Pancreas (tissue), 10 donors: Measurements from ENCODE around the gene COL5A1. TPM values are rescaled to one million over a fixed set of nuclear protein-coding genes. Genes with fewer than 3 reads are reported as not detected.

Experiments
- ATAC-seq, 4 donors: fragments of 200-7000 bp; cut with Tn5 transposase; one replicate each; pipeline versions ENCODE4 v1.8.0 to v1.9.1; 2020; ENCODE audit warnings: mild to moderate bottlenecking in 4 of 4, moderate library complexity in 4 of 4
- DNase-seq, 6 donors: peaks; one replicate each; pipeline ENCODE4 v3.0.0-alpha.2; 2020
- FAIRE-seq: peaks from 2 replicates; lab custom pipeline; 2012; peaks lifted over from hg19 to GRCh38; lab: Jason Lieb, UNC
- H3K27ac ChIP-seq, 4 donors: fragments of 200-600 bp; sonication (generic); 1 replicate in 3 of 4; 2 replicates in 1 of 4; pipeline versions ENCODE4 v1.5.0 to v1.8.0; 2020
- H3K27me3 ChIP-seq, 4 donors: fragments of 200-600 bp; one replicate each; pipeline ENCODE4 v1.8.0; 2021
- H3K36me3 ChIP-seq, 3 donors: fragments of 200-600 bp; sonication (generic) in 1 of 3; one replicate each; pipeline versions ENCODE4 v1.5.0 to v1.8.0; 2020 to 2021
- H3K4me1 ChIP-seq, 3 donors: fragments of 200-600 bp; one replicate each; pipeline ENCODE4 v1.8.0; 2021
- H3K4me3 ChIP-seq, 4 donors: fragments of 200-600 bp; sonication (generic) in 2 of 4; one replicate each; pipeline versions ENCODE4 v1.5.0 to v1.8.0; 2020 to 2021
- H3K9me3 ChIP-seq, 4 donors: fragments of 200-600 bp; one replicate each; pipeline ENCODE4 v1.8.0; 2021
- WGBS, 2 donors: extraction: QIAGEN DNeasy Blood & Tissue Kit; methylation state at CpG; one replicate each; pipeline ENCODE4 v1.1.7; 2013; 5-methylcytosine and 5-hydroxymethylcytosine counted together
- intact Hi-C, 3 donors: fragments of 100-400 bp; cut with DNase I; formaldehyde crosslinking; loops; one replicate each; pipeline versions ENCODE4 v1.11.1 to v1.14.2; 2022
- polyA plus RNA-seq, 2 donors: library from polyadenylated mRNA; stranded (reverse); fragments of 200-250 nt; gene quantifications; one replicate each; pipeline ENCODE4 v1.2.3, GENCODE V29; 2013
- total RNA-seq, 6 donors: library from RNA; stranded (reverse); fragmentation: NEBNext Ultra II Directional in 4 of 6; extraction: Animal tissue kit (Norgen Biotek cat#: 25700) in 4 of 6; gene quantifications; one replicate each; pipeline versions ENCODE4 v1.2.1 to v1.2.4, GENCODE V29; 2021 to 2023
- TF ChIP-seq, protein P1 (sequence below), 4 donors: fragments of 200-600 bp; sonication (generic) in 3 of 4; IDR thresholded peaks; one replicate each; pipeline versions ENCODE4 v1.5.0 to v1.8.0; 2021; ENCODE audit warnings: antibody characterized with exemption in 4 of 4
- donor health status: healthy with polysubstance abuse.
- donor health status: DM: no; HTN: no; CAD: no; lungs with moderate emphysema.
- donor health status: DM: no; HTN: no; CAD: no.
- donor health status: control.
- donor health status: control.
- donor health status: Bipolar disorder and iron deficiency.
- donor health status: DM: yes; HTN: yes; CAD: no.
- donor health status: DM: no; HTN: no; CAD: no.
- donor health status: DM: no; HTN: no; CAD: no.
- donor health status: DM: yes; HTN: yes; CAD: no.

The COL5A1 gene
- total and polyA plus RNA-seq, 8 donors: 1.2 to 62.8 (median 3.5) TPM

DNA sequence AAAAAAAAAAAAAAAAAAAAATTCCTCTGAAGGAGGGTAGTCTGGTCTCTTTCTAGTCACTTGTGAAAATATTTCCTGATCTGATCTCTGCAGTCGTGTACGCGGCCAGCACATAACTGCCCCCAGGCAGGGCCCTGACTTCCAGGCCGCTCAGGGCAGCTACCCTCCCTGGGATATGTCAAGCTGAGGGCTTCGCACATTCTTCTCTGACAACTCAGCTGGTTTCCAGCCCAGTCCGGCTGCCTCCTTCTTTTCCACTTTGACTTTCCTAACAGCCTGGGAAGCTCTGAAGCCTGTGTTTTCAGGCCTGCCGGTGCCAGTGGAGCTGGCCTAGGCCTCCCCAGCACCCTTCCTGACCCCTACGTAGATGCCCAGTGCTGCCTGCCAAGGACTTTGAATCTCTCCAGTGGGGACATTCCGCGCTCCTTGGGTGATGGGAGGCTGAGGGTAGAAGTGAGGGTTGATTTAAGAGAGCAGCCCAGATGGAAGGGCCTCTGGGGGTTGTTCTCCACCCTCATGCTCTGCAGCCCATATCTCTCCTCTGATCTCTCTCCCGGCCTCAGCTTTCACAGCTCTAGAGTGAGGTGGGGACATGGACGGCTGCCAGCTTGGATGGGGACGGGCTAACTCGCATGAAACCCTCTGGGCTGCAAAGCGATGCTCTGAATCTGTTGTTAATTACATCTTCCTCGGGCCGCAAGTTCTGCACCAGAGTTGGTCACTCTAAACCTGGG, 20.7 kb downstream of the COL5A1 start:
- no peaks in the 10 kb centered on the region for H3K27me3 ChIP-seq
- no peaks in the 10 kb centered on the region for H3K9me3 ChIP-seq
- TF ChIP-seq, protein P1, sequence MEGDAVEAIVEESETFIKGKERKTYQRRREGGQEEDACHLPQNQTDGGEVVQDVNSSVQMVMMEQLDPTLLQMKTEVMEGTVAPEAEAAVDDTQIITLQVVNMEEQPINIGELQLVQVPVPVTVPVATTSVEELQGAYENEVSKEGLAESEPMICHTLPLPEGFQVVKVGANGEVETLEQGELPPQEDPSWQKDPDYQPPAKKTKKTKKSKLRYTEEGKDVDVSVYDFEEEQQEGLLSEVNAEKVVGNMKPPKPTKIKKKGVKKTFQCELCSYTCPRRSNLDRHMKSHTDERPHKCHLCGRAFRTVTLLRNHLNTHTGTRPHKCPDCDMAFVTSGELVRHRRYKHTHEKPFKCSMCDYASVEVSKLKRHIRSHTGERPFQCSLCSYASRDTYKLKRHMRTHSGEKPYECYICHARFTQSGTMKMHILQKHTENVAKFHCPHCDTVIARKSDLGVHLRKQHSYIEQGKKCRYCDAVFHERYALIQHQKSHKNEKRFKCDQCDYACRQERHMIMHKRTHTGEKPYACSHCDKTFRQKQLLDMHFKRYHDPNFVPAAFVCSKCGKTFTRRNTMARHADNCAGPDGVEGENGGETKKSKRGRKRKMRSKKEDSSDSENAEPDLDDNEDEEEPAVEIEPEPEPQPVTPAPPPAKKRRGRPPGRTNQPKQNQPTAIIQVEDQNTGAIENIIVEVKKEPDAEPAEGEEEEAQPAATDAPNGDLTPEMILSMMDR (IDR thresholded peaks at IDR 0.05): no peak
- H3K4me1 ChIP-seq: no peaks in the 10 kb centered on the region
- FAIRE-seq (no peak), ATAC-seq (peak in 3 of 4 donors; percentile 45 to 60 (median 50)), DNase-seq (peak in 1 of 6 donors; percentile 36)
- intact Hi-C loops: no loop called here
- WGBS, 2 donors: 65 to 74% methylated on average over 17 of the region's 17 CpGs
- H3K4me3 ChIP-seq: no peak overlapping the region
- H3K36me3 ChIP-seq: no peaks in the 10 kb centered on the region
- no peak overlapping the region for H3K27ac ChIP-seq

DNA sequence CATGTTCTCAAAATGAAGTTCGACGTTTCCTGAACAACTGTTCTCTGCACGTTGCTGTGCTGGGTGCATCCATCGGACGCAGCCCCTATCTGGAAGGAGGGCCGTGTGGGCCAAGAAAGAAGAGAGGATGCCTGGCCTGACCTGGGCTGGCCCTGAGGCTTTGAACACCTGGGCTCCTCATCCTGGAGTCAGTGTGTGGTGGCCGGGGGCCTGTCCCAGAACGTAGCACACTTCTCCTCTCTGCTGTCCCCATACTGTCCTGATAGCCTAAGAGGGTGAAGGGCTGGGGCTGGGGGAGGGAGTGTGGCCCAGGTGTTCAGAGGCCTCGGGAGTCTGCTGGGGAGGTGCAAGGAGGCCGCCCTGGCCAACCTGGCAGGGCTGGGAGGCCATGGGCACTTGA, 21.5 kb downstream of the COL5A1 start:
- intact Hi-C loops: no loop called here
- Histone ChIP-seq H3K4me3 (no peak overlapping the region), H3K27me3 (no peaks in the 10 kb centered on the region), H3K27ac (no peak overlapping the region), H3K9me3 (no peaks in the 10 kb centered on the region), H3K36me3 (no peaks in the 10 kb centered on the region), H3K4me1 (no peaks in the 10 kb centered on the region)
- FAIRE-seq (no peak), DNase-seq (peak in 1 of 6 donors; percentile 34), ATAC-seq (no peak)
- TF ChIP-seq, protein P1 (IDR thresholded peaks at IDR 0.05): no peak
- 64 to 72% methylated on average over 10 of the region's 10 CpGs for WGBS, 2 donors

DNA sequence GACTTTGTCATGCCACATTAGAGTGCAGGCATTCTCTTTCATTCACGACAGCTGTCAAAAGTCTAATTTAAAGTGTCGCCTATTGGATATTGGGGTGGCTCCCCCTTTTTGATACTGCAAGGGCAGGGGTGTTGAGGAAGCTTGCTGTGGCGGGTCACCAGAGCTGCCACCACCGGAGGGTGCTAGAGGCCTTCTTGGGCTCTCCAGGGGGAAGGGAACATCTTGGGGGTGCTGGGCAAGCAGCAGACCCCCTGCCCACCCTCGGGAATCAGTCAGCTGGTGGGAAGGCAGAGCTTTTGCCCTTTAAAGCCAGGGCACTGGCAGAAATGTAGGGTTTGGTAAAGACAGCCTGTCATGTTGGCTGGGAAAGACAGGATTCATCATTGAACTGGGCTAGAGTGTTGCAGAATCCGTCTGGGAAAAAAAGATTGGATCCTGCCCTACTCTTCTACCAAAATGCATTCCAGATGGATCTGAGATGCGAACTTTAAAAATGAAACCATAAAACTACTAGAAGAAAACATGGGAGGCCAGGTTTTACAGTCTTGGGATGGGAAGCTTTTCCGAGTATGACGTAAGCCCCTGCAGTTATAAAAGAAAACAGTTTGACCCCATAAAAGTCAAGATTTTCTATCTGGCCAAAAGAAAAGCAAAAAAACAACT, 22.3 kb downstream of the COL5A1 start:
- intact Hi-C loops: no loop called here
- H3K9me3 ChIP-seq: no peaks in the 10 kb centered on the region
- DNase-seq (peak in 1 of 6 donors; percentile 6), ATAC-seq (no peak), FAIRE-seq (no peak)
- no peak overlapping the region for H3K4me3 ChIP-seq
- no peaks in the 10 kb centered on the region for H3K36me3 ChIP-seq
- no peaks in the 10 kb centered on the region for H3K27me3 ChIP-seq
- no peak overlapping the region for H3K27ac ChIP-seq
- H3K4me1 ChIP-seq: no peaks in the 10 kb centered on the region
- TF ChIP-seq, protein P1 (IDR thresholded peaks at IDR 0.05): no peak
- WGBS, 2 donors: 65 to 82% methylated on average over 9 of the region's 9 CpGs

DNA sequence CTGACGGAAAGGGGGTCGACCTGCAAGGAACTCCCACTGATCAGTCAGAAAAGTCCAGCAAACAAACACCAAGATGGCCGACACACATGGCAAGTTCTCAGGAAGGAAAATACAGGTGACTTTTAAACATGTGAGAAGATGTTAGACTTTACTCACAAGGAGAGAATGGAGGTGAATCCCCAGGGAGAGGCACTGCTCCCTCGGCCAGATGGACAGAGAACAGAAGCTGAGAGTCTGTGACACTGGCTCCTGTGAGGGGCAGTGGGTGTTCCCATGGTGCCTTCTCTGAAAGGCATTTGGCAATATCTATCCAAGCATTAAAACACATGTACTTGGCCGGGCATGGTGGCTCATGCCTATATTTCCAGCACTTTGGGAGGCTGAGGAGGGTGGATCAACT, 22.8 kb downstream of the COL5A1 start:
- 56 to 68% methylated on average over 5 of the region's 5 CpGs for WGBS, 2 donors
- TF ChIP-seq, protein P1 (IDR thresholded peaks at IDR 0.05): no peak
- no peak for ATAC-seq
- Histone ChIP-seq H3K27ac (no peak overlapping the region), H3K27me3 (no peaks in the 10 kb centered on the region), H3K4me1 (no peaks in the 10 kb centered on the region), H3K36me3 (no peaks in the 10 kb centered on the region), H3K9me3 (no peaks in the 10 kb centered on the region), H3K4me3 (no peak overlapping the region)
- FAIRE-seq: no peak
- intact Hi-C loops: no loop called here
- DNase-seq: peak in 1 of 6 donors; percentile 10

DNA sequence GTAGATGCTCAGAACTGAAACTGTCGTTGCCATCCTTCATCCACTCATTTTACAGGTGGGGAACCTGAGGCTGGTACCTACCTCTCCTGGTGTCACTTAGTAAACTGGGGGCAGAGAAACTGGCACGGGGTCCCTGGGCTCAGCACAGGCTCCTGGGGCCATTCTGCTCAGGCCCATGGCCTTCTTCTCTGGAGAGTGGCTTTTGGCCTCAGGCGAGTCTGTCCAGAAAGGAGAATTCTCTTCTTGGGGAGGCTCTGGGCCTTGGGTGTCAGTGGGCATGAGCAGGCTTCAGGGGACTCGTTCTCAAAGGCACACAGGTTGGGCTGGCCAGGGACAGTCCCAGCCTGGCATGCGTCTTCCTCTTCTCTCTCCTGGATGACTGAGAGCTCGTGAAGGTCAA, 24.6 kb downstream of the COL5A1 start:
- TF ChIP-seq, protein P1 (IDR thresholded peaks at IDR 0.05): no peak
- Histone ChIP-seq H3K36me3 (no peaks in the 10 kb centered on the region), H3K27ac (no peak overlapping the region), H3K27me3 (no peaks in the 10 kb centered on the region), H3K9me3 (no peaks in the 10 kb centered on the region), H3K4me1 (no peaks in the 10 kb centered on the region), H3K4me3 (no peak overlapping the region)
- DNase-seq (peak in 1 of 6 donors; percentile 24), ATAC-seq (no peak), FAIRE-seq (no peak)
- intact Hi-C loops: no loop called here
- WGBS, 2 donors: 51 to 62% methylated on average over 6 of the region's 6 CpGs
